ENCODE data around the gene TMA7.

The TMA7 gene

DNA sequence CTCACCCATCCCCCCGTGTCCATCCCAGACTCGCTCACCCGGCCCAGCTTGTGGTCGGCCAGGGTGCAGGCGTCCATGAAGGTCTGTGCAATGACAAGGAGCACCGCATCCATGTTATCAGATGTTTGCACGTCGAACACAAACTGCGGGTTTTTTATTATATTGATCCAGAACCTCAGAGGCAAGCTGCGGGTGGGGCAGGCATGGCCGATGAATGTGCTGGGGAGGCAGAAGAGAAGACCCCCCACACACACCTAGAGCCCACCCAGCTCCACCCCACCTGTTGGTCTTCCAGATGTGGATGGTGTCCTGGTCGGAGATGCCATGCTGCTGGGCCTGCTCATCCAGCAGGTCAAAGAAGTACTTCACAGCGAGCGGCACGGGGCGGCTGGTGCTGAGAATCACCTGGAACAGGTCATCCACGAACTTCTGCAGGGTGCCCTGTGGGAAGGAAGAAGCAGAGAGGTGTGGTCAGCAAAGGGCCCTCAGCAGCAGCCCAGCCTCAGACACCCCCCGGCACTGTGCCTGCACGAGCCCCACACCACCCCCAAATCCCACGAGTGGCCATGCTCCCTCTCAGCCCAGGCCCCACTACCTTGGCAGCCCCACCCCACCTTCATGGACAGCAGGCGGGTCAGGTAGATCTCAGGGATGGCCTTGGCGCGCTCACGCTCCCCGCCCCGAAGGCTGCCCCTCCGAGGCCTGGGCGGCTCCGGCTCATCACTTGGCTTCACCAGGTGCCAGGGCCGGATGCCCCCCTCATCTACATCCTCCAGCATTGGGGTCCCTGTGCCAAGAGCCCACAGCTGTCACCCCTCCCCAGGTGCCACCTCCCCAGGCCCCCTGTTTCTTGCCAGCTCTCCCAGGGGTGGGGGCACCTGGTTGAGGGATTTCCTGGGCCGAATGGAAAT is 30.5 kb upstream of the TMA7 start:
- DNase-seq (ENCODE audit: low spot score), result no peak

DNA sequence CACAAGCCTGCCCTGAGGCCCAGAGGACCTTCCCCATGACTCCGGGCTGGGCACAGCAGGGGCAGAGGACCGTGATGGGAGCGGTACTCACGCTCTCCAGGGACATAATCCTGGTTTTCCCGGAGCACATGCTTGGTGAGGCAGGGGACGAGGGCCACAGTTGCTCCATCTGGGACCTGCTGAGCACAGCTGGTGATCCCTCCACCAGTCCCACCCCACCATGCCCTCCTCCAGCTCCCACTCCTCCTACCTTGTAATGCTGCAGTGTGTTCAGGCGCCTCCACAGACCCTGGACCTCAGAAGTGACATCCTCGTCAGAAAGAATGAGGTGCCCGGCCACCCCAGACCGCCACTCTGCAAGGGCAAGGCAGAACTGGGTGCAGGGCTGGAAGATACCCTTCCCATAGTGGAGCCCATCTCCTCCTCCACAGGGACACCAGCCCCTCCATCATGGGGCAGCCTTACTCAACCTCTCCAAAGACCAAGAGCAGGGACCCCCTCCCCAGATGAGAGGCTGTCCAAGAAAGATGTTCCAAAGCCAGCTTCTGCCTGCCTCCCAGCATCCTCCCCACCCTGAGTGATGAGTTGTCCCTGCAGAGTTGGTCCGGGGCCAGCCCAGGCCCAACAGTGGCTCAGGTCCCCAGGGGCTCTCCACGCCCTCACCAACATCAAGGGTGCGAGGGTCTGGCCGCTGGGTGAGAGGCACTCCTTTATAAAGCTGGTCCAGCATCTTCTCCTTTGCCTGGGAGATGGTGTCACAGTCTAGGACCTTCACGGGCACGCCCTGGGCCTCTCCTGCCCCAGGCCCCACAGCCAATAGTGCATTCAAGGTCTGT is 29.6 kb upstream of the TMA7 start:
- no peak for DNase-seq (ENCODE audit: low spot score)

GRCh38 chr3:48411041-48411588 is 28.9 kb upstream of the TMA7 start:
- DNase-seq (ENCODE audit: low spot score), result no peak

DNA sequence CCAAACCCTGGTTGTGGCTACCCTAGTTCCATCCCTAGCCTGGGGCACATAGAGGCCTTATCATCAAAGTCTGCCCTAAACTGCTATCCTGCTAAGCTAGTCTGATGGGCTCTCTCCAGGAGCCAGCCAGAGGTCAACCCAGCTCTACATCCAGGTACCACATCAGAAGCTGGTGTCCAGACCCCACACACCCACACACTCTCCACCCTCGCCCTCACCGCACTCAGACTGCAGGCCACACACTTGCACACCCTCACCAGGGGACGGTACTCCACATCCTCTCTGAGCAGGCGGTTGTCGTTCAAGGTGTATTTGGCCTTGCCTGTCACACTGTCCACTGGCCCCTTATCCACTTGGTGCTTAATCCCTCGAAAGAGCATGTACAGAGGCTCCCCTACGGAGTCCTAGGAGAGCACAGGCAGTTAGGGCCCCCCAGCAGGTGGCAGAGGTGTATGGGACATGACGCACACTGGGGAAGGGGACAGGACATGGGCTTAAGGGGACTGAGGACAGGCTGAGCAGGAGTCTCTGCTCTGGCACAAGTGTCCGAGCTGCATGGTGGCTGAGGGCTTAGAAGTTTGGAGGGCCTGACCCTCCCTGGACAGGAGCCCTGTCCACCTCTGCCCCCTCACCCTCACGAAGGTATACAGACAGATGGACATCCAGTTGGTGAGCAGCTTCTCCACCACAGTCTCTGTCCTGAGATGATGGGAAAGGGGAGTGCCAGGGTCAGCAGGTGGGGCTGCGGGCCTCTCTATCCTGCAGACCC is 28.3 kb upstream of the TMA7 start:
- no peak for DNase-seq (ENCODE audit: low spot score)

GRCh38 chr3:48412375-48413001 is 27.6 kb upstream of the TMA7 start:
- no peak for DNase-seq (ENCODE audit: low spot score)

- DNase-seq (ENCODE audit: low spot score), result no peak
Measured at GRCh38 chr3:48413086-48413485, 27.0 kb upstream of the TMA7 start.

- DNase-seq (ENCODE audit: low spot score), result no peak
Measured at GRCh38 chr3:48413611-48414010, 26.4 kb upstream of the TMA7 start.

DNA sequence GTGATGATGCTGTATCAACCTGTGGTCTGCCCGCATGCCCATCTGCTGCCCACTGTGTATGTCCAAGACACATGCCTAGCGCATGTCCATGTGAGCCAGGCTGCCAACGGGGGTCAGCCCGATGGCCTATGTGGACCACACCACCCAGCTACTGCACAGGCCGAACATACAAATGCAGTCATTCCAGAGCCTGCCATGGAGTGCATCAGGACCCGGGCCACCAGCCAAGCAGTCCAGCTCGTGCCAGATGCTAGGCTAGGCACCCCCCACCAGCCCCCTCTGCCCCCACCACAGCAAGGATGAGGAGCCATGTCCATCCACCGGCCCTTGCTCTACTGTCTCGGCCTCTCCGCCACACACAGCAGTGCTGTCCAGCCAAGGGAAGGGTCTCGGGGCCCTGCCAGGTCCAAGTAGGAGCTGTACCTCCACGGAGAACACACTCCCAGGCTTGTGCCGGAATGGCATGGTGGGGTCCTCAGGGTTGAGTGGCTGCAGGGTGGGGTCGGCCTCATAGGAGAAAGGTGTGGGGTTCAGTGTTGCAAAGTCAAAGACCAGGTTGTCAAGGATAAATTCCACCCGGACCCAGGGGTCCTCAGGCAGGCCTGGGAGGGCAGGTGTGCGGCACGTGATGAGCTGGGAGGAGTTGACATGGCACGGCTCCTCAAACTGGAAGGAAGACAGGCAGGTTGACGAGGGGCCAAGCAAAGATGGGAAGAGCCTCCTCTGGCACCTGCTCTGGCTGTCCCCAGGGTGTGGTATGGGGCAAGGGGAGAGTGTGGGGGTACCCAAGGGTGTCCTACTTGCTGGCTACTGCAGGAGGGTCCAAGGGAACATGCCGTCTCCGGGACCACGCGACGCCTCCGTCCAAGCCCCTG is 25.4 kb upstream of the TMA7 start:
- DNase-seq (ENCODE audit: low spot score), result no peak

DNA sequence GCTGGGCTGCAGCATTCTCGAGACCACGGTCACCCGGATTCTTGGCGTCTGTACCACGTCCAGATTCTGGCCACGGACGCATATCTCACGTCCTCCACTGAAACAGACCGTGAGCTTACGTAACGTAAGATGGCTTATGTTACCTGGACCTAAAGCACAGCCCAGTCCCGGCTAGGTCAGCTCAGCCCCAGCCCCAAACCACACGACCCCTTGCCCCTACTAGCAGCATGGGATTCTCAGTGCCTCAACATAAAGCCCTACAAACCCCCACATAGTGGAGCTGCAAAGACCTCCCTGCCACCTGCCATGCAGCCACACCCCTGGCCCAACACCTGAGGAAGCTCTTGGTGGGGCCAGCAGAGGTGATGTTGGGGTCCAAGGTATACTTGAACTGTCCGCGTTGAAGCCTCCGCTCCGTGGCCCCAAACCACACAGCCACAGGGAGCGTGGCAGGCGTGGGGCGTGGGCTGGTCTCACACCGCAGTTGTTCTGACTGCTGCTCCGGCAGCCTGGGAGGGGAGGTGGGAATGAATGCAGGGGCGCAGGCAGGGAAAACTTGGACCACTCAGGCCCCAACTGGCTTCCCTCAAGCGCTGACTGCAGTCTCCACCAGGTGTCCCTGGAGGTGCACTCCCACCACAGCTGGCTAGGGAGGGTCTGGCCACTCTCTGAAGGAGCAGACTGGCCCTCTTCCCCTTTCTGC is 24.7 kb upstream of the TMA7 start:
- no peak for DNase-seq (ENCODE audit: low spot score)

DNA sequence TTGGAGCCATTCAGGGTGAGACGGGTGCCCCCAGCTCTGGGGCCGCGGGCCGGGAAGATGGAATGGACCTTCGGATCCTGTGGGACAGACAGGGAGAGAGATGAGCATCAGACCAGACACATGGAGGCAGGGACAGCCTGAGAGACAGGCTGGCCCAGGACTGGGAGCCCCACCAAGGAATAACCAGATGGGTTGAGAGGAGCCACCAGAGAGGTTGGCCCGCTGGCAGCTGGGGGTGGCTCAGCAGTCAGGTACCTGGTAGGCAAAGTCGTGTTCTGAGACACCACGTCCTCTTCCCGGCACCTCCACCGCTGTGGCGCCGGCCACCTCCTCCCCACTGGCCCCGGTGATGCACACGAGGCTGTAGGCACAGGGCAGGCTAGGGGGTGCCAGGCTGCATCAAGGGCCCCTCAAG is 24.0 kb upstream of the TMA7 start:
- no peak for DNase-seq (ENCODE audit: low spot score)

- no peak for DNase-seq (ENCODE audit: low spot score)
Measured at GRCh38 chr3:48416546-48416945, 23.5 kb upstream of the TMA7 start.

DNA sequence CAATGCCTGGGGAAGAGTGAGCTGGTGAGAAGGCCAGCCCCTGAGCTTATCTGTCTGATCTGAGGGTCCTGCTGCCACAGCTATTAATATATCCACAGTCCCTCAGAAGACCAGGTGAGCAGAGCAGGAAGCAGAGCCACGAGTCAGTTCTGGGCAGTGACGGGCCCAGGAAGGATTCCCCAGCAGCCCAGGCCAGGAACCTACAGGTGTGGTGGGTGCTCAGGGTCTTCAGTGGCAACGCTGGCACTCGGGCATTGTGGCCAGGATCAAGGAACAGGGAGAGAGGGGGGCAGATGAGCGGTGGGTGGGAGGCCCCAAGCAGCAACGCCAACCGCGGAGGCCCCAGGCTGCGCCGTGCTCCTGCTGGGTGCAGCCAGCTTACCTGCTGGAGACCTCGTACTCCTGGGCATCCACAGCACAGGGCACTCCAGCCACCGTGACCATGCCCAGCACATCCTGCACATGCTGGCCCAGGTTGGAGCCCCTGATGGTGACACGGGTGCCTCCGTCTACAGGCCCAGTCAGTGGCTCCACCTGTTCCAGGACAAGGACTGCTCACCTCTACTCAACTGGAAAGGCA is 22.4 kb upstream of the TMA7 start:
- DNase-seq (ENCODE audit: low spot score), result no peak

DNA sequence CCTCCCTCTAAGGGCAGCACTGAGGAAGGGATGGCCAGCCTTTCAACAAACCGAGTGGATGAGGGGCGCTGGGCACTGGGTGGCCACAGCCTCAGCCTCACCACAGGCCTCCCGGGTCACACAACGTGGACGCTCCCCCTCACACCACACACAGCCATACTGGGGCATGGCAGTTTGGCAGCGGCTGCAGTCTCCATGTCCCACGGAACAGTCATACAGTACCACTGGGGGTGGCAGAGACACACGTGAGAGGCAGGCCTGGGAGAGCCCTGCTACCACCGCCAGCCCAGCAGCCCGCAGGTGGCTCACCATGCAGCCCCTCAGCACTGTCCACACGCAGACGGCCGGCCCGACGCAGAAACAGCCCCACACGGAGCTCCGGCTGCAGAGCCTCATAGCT is 21.9 kb upstream of the TMA7 start:
- DNase-seq (ENCODE audit: low spot score), result no peak

GRCh38 chr3:48418651-48419050 is 21.4 kb upstream of the TMA7 start:
- DNase-seq (ENCODE audit: low spot score), result no peak

- no peak for DNase-seq (ENCODE audit: low spot score)
Measured at GRCh38 chr3:48419149-48419548, 20.9 kb upstream of the TMA7 start.

DNA sequence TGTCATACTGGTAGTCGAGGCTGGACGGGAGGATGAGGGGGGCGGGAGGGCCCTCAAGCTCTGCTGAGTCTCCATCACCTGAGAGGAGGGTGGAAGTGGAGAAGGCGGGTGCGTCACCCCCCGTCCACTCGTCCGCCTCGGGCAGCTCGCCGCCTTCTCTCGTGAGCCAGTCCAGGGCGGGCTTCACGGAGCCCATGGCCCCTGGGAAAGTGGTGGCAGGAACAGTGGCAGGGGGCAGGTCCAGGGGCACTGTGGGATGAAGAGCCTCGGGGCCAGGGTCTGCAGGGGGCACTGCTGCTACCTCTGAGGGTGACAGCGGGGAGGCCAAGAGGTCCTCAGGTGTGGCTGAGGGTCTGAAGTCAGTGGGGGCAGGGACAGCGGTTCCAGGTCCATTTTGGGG is 20.5 kb upstream of the TMA7 start:
- no peak for DNase-seq (ENCODE audit: low spot score)

- DNase-seq (ENCODE audit: low spot score), result no peak
Measured at GRCh38 chr3:48420561-48420960, 19.5 kb upstream of the TMA7 start.

- DNase-seq (ENCODE audit: low spot score), result no peak
Measured at GRCh38 chr3:48422272-48422671, 17.8 kb upstream of the TMA7 start.

DNA sequence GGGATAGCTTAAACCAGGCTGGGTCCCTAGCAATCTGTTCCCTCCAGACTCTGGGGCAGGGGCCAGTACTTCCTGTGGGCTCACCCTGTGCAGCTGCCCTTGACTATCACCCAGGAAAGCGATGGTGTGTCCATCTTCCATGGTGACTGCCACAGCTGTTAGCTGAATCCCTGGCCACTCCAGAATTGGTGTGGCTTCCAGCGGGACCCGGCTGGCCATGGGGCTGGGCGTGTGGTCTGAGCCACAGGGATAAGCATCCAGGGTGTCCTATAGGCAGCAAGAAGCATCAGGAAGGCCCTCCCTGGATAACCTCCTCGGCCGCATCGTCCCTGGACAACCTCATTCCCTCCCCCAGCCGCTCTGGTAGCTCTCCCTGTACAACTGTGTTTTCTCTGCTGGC is 17.4 kb upstream of the TMA7 start:
- no peak for DNase-seq (ENCODE audit: low spot score)

Data from GM03348 (cell line).